SK-N-SH (cell line): ENCODE data around the gene AKAP17A. TPM values are rescaled to one million over a fixed set of nuclear protein-coding genes. Genes with fewer than 3 reads are reported as not detected.

Source experiments
- CTCF ChIA-PET: fragments of 300-600, 350-600 bp; formaldehyde crosslinking; extraction: SDS; loops from one replicate; lab custom pipeline; 2021; lab: Yijun Ruan, JAX
- POLR2A ChIA-PET: fragments of 350-600 bp; sonication (Branson Sonifier 250); formaldehyde crosslinking; extraction: SDS; loops from one replicate; lab custom pipeline; 2020; ENCODE audit warnings: antibody characterized with exemption, inconsistent platforms; lab: Yijun Ruan, JAX
- DNase-seq: peaks from one replicate; pipeline ENCODE4 v3.0.0; 2012
- H2AFZ ChIP-seq: fragments of 200-600 bp; sonication (generic); 2 replicates; pipeline ENCODE4 v1.8.1; 2016; ENCODE audit warnings: antibody characterized with exemption, mild to moderate bottlenecking, low read depth
- H3F3A ChIP-seq: fragments of 200-600 bp; sonication (generic); replicated peaks from 2 replicates; pipeline ENCODE3; 2016; ENCODE audit warnings: antibody characterized with exemption, mild to moderate bottlenecking; ENCODE audit not compliant: insufficient read depth
- H3K27ac ChIP-seq, 2 experiments: fragments of 200-500 bp in 1 of 2; fragments of 200-600 bp in 1 of 2; sonication (Bioruptor generic) in 1 of 2; sonication (generic), shearing (Covaris generic) in 1 of 2; 2 replicates each; pipeline versions ENCODE4 v1.5.1 to v1.6.1; 2014 to 2016; ENCODE audit warnings: low read depth in 2 of 2, inconsistent platforms in 1 of 2, low read length in 1 of 2, mild to moderate bottlenecking in 1 of 2, mixed read lengths in 1 of 2
- H3K27me3 ChIP-seq: fragments of 200-600 bp; sonication (generic), shearing (Covaris generic); 2 replicates; pipeline ENCODE4 v1.6.1; 2016; ENCODE audit warnings: mixed run types; ENCODE audit not compliant: insufficient read depth
- H3K36me3 ChIP-seq, 2 experiments: fragments of 200-500 bp in 1 of 2; fragments of 200-600 bp in 1 of 2; sonication (Bioruptor generic) in 1 of 2; sonication (generic) in 1 of 2; replicated peaks in 1 of 2; 2 replicates each; pipeline versions ENCODE3 to v1.5.1; 2014 to 2016; ENCODE audit warnings: low read length in 1 of 2, mild to moderate bottlenecking in 1 of 2; ENCODE audit not compliant: insufficient read depth in 2 of 2, control insufficient read depth in 1 of 2
- H3K4me1 ChIP-seq, 2 experiments: fragments of 200-500 bp in 1 of 2; fragments of 200-600 bp in 1 of 2; sonication (Bioruptor generic) in 1 of 2; sonication (generic), shearing (Covaris generic) in 1 of 2; 2 replicates each; pipeline versions ENCODE4 v1.5.1 to v1.6.1; 2014 to 2016; ENCODE audit warnings: low read depth in 1 of 2, low read length in 1 of 2, mixed run types in 1 of 2; ENCODE audit not compliant: insufficient read depth in 2 of 2, control insufficient read depth in 1 of 2
- H3K4me2 ChIP-seq: fragments of 200-600 bp; sonication (generic), shearing (Covaris generic); 2 replicates; pipeline ENCODE4 v1.6.1; 2017; ENCODE audit warnings: mixed run types
- H3K4me3 ChIP-seq, 2 experiments: fragments of 200-500 bp in 1 of 2; fragments of 200-600 bp in 1 of 2; sonication (Bioruptor generic) in 1 of 2; sonication (generic), shearing (Covaris generic) in 1 of 2; 2 replicates each; pipeline versions ENCODE4 v1.5.1 to v1.8.1; 2014 to 2016; ENCODE audit warnings: low read depth in 2 of 2, inconsistent platforms in 1 of 2, low read length in 1 of 2, mild to moderate bottlenecking in 1 of 2, mixed read lengths in 1 of 2, moderate library complexity in 1 of 2
- H3K79me2 ChIP-seq: fragments of 200-600 bp; sonication (generic); 2 replicates; pipeline ENCODE4 v1.8.1; 2017; ENCODE audit warnings: mild to moderate bottlenecking; ENCODE audit not compliant: insufficient read depth
- H3K9ac ChIP-seq: fragments of 200-600 bp; sonication (generic); 2 replicates; pipeline ENCODE4 v1.6.1; 2017; ENCODE audit warnings: mixed run types
- H3K9me2 ChIP-seq: fragments of 200-600 bp; sonication (generic); 2 replicates; pipeline ENCODE4 v1.6.1; 2017; ENCODE audit warnings: mixed run types
- H3K9me3 ChIP-seq: fragments of 200-600 bp; sonication (generic); 2 replicates; pipeline ENCODE4 v1.6.1; 2017; ENCODE audit warnings: mixed run types, mild to moderate bottlenecking, moderate library complexity
- H4K20me1 ChIP-seq: fragments of 200-600 bp; sonication (generic); 2 replicates; pipeline ENCODE4 v1.6.1; 2017; ENCODE audit warnings: mild to moderate bottlenecking, mixed run types; ENCODE audit not compliant: insufficient read depth
- CHD2 ChIP-seq: fragments of 150-350 bp; IDR thresholded peaks from 2 replicates; pipeline ENCODE4 v1.6.1; 2018; ENCODE audit warnings: low read length; ENCODE audit not compliant: partially characterized antibody
- EP300 ChIP-seq, 2 experiments: IDR thresholded peaks; 2 replicates each; pipeline versions ENCODE4 v1.4.0 to v1.6.1; 2012; ENCODE audit warnings: borderline replicate concordance in 1 of 2, low read depth in 1 of 2, low read length in 1 of 2
- EZH2phosphoT487 ChIP-seq: fragments of 200-600 bp; sonication (generic); IDR thresholded peaks from 2 replicates; pipeline ENCODE4 v1.6.1; 2017; ENCODE audit warnings: low read depth, mixed run types, mild to moderate bottlenecking, antibody characterized with exemption, moderate library complexity, borderline replicate concordance
- FOSL2 ChIP-seq: IDR thresholded peaks from 2 replicates; pipeline ENCODE4 v1.4.0; 2012; ENCODE audit warnings: low read depth, mild to moderate bottlenecking, moderate library complexity, borderline replicate concordance
- GATA2 ChIP-seq: sonication (generic); formaldehyde crosslinking; IDR thresholded peaks from 2 replicates; pipeline ENCODE4 v1.5.0; 2020; ENCODE audit warnings: mild to moderate bottlenecking, missing genetic modification reagents
- MXI1 ChIP-seq: IDR thresholded peaks from 2 replicates; pipeline ENCODE4 v1.6.1; 2012; ENCODE audit warnings: mild to moderate bottlenecking, low read depth, low read length, improper control_type of control experiment
- PBX3 ChIP-seq: IDR thresholded peaks from 2 replicates; pipeline ENCODE4; 2012
- POLR2AphosphoS5 ChIP-seq: IDR thresholded peaks from 2 replicates; pipeline ENCODE4 v1.6.1; 2012; ENCODE audit warnings: low read depth, low read length
- RFX5 ChIP-seq: IDR thresholded peaks from 2 replicates; pipeline ENCODE4 v1.6.1; 2012; ENCODE audit warnings: mild to moderate bottlenecking, improper control_type of control experiment, low read length
- RXRA ChIP-seq: IDR thresholded peaks from 2 replicates; pipeline ENCODE4 v1.4.0; 2012; ENCODE audit warnings: low read depth, mild to moderate bottlenecking, borderline replicate concordance
- TAF1 ChIP-seq: IDR thresholded peaks from 2 replicates; pipeline ENCODE4 v1.6.1; 2012; ENCODE audit warnings: low read depth, mild to moderate bottlenecking, low read length, moderate library complexity, borderline replicate concordance
- TEAD4 ChIP-seq: IDR thresholded peaks from 2 replicates; pipeline ENCODE4 v1.4.0; 2012; ENCODE audit warnings: mild to moderate bottlenecking, borderline replicate concordance; ENCODE audit not compliant: insufficient read depth
- USF1 ChIP-seq: IDR thresholded peaks from 2 replicates; pipeline ENCODE4 v1.4.0; 2012; ENCODE audit warnings: low read depth, borderline replicate concordance
- USF2 ChIP-seq: fragments of 150-350 bp; IDR thresholded peaks from 2 replicates; pipeline ENCODE4 v1.6.1; 2017; ENCODE audit warnings: antibody characterized with exemption, low read length, low read depth, borderline replicate concordance
- YY1 ChIP-seq: IDR thresholded peaks from 2 replicates; pipeline ENCODE4 v1.4.0; 2012; ENCODE audit warnings: low read depth, mild to moderate bottlenecking
- ZBTB33 ChIP-seq: IDR thresholded peaks from 2 replicates; pipeline ENCODE4 v1.4.0; 2012; ENCODE audit warnings: low read depth, borderline replicate concordance
- WGBS: methylation state at CpG from one replicate; pipeline ENCODE4 v1.1.6; 2017; ENCODE audit warnings: low lambda C conversion rate; 5-methylcytosine and 5-hydroxymethylcytosine counted together
- polyA plus RNA-seq, 3 experiments: library from polyadenylated mRNA; depleted of rRNA; stranded (reverse); fragments of >200 nt; gene quantifications; 2 replicates each; pipeline ENCODE4 v1.2.3, GENCODE V29; 2012

Gene AKAP17A
- polyA plus RNA-seq, 1 of the 3 experiments (the other 2 are of a cell fraction), result 43.8 TPM

- Histone ChIP-seq H3K4me3 (no peak overlapping the region), H3K36me3 (peaks cover 8 to 11% of the 10 kb centered on the region in 2 experiments), H3K9me2 (no peaks in the 10 kb centered on the region), H3K79me2 (peaks cover 28% of the 10 kb centered on the region), H3K9ac (no peak overlapping the region), H3K4me2 (no peak overlapping the region), H2AFZ (no peak overlapping the region), H3K27me3 (no peaks in the 10 kb centered on the region), H3F3A (peaks cover 5% of the 10 kb centered on the region), H3K27ac (no peak overlapping the region), H3K9me3 (no peaks in the 10 kb centered on the region), H3K4me1 (peaks cover 0 to 12% of the 10 kb centered on the region in 2 experiments; a peak in 2 of 4 replicates), H4K20me1 (peaks cover 20% of the 10 kb centered on the region)
- no peak for TF ChIP-seq USF2
- no peak for TF ChIP-seq MXI1
- TF ChIP-seq EP300 (IDR thresholded peaks at IDR 0.05; ENCODE audit: borderline replicate concordance in 1 of 2, low read depth in 1 of 2, low read length in 1 of 2), result no peak
- TF ChIP-seq PBX3, result no peak
- no peak for TF ChIP-seq RXRA
- TF ChIP-seq YY1, result no peak
- TF ChIP-seq EZH2phosphoT487, result no peak
- ChIA-PET CTCF (no interaction called here), POLR2A (no interaction called here)
- DNase-seq, result no peak
- 70% methylated on average over 12 of the region's 12 CpGs for WGBS
These were observed 1.9 kb upstream of the AKAP17A start for GRCh38 chrX:1589356-1590130.

GRCh38 chrX:1591863-1592469, 562 bp downstream of the AKAP17A start:
- Histone ChIP-seq H3K9me3 (no peaks in the 10 kb centered on the region), H3K9me2 (no peaks in the 10 kb centered on the region), H3F3A (no peaks in the 10 kb centered on the region), H3K4me2 (peak overlapping the region; percentile 99), H3K36me3 (peaks cover 17 to 31% of the 10 kb centered on the region in 2 experiments), H3K79me2 (peaks cover 49% of the 10 kb centered on the region), H3K4me3 (peak overlapping the region; percentile 61 to 84), H3K4me1 (peaks cover 0 to 12% of the 10 kb centered on the region in 2 experiments; a peak in 2 of 4 replicates), H3K27me3 (no peaks in the 10 kb centered on the region), H3K27ac (peak overlapping the region; percentile 28 to 76; a peak in 3 of 4 replicates), H4K20me1 (peaks cover 34% of the 10 kb centered on the region), H2AFZ (no peak overlapping the region), H3K9ac (peak overlapping the region; percentile 88)
- 1% methylated on average over 13 of the region's 35 CpGs for WGBS
- CTCF ChIA-PET, result no interaction called here
- peak; percentile 50 for DNase-seq
- POLR2A ChIA-PET, result no interaction called here
- TF ChIP-seq USF2 (no peak), GATA2 (no peak), FOSL2 (no peak), USF1 (no peak), TAF1 (no peak), EP300 (IDR thresholded peaks at IDR 0.05; ENCODE audit: borderline replicate concordance in 1 of 2, low read depth in 1 of 2, low read length in 1 of 2) (no peak), EZH2phosphoT487 (no peak), POLR2AphosphoS5 (no peak), TEAD4 (no peak), ZBTB33 (no peak), RFX5 (no peak), CHD2 (no peak)
